ENCODE data around the gene IPO8.
A peak's percentile ranks its signal among the peaks of the same experiment; 100 is the strongest.

Gene IPO8

DNA sequence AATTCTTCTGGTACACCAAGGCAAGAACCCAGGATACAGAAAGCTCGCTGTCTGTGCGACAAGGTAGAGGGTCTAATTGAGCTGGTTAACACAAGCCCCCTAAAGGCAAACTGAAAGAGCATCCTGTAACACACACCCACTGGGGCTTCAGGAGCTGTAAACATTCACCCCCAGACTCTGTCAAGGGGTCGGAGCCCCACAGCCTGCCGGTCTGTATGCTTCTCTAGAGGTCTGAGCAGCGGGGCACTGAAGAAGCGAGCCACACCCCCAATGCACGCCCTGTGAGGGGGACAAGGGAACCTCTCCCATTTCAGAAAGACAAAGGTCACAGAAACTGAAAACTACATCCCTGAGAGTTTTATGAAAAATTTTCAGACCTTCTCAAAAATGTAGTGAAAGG, 1.3 kb upstream of the IPO8 start:
- no peak for DNase-seq
- Mint-ChIP-seq H3K27me3 (no peaks in the 10 kb centered on the region), H3K9me3 (no peaks in the 10 kb centered on the region), H3K4me1 (peaks cover 37% of the 10 kb centered on the region), H3K27ac (peak overlapping the region in 1 of 2 donors; percentile 98), H3K4me3 (peak overlapping the region in 1 of 2 donors; percentile 22)
- ATAC-seq = no peak

DNA sequence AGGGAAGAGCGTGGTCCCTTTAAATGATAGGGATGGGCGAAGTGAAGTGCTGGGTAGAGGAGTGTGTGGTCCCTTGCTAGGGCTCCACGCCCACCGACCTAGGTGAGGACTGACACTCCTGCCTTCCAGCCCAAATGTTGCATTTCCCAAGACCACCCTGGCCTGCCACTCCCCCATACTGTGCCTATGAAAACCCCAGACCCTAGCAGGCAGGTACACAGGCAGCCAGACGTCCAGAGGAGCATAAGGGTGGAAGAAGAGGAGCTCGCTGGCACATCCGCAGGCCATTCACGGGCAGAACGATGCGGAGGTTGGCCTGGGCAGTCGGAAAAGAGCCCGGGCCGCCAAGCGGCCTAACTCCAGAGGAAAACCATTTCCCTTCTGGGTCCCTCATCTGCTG, 817 bp upstream of the IPO8 start:
- Mint-ChIP-seq H3K9me3 (no peaks in the 10 kb centered on the region), H3K4me3 (peak overlapping the region; percentile 96 to 98), H3K27me3 (no peaks in the 10 kb centered on the region), H3K4me1 (peaks cover 42% of the 10 kb centered on the region), H3K27ac (peak overlapping the region; percentile 98)
- ATAC-seq (no peak), DNase-seq (no peak)

DNA sequence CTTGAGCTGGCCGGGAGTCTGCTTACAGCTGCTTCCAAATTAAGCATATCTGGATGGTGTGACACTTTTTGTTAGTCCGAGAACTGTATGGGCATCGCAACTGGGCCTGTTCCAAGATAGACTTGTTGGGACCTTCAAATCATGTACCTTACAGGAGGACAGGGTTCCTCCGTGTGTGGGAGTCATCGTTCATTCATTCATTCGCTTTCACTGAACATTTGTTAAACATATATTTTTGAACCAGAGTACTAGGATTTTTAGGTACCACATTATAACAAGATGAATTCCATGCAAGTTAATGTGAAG, 387 bp upstream of the IPO8 start:
- peak; percentile 51 for ATAC-seq
- Mint-ChIP-seq H3K4me1 (peaks cover 46% of the 10 kb centered on the region), H3K27ac (peak overlapping the region; percentile 98)

DNA sequence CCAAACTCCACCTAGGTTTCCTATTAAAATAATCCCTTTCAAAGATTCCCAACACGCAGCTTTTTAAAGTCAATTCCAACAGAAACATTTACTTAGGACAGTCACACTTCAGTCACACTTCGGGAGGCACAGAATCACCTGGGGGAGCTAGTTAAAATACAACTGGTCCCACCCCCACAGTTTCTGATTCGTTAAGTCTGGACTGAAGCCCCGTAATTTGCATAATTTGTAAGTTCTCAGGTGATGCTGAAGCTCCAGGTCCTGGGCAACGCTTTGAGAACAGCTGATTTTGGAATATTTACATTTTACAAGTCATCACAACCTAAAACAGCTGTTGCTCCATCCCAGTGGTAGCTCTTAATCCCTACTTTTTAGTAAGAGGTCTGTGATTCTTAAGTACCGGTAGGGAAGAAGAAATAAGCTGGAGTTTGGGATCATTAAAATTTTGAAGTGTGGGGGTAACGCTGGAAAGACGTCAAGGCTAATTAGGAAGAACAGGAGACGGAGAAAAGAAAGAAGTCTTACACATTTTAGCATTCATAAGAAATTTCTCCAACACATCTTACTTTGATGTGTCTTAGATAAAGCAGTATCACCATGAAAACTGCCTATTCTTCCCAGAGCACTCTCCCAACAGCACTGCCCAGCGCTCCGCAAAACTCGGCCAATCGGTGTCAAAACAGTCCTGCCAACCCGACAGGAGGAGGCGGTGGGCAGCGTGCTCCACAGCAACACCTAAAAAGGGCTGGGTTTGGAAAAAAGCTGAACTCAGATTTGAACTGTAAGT, 1.1 kb downstream of the IPO8 start:
- peak in 1 of 2 donors; percentile 20 for DNase-seq
- H3K4me1 Mint-ChIP-seq = peaks cover 53% of the 10 kb centered on the region
- ATAC-seq = peak; percentile 15
- H3K27ac Mint-ChIP-seq = peak overlapping the region; percentile 90 to 92
- no peaks in the 10 kb centered on the region for H3K9me3 Mint-ChIP-seq
- H3K27me3 Mint-ChIP-seq = no peaks in the 10 kb centered on the region
- peak overlapping the region; percentile 96 to 98 for H3K4me3 Mint-ChIP-seq

More for the DNA sequence above, 387 bp upstream of the IPO8 start:
- Mint-ChIP-seq H3K4me3 (peak overlapping the region; percentile 96 to 98), H3K9me3 (no peaks in the 10 kb centered on the region), H3K27me3 (no peaks in the 10 kb centered on the region)
- no peak for DNase-seq

DNA sequence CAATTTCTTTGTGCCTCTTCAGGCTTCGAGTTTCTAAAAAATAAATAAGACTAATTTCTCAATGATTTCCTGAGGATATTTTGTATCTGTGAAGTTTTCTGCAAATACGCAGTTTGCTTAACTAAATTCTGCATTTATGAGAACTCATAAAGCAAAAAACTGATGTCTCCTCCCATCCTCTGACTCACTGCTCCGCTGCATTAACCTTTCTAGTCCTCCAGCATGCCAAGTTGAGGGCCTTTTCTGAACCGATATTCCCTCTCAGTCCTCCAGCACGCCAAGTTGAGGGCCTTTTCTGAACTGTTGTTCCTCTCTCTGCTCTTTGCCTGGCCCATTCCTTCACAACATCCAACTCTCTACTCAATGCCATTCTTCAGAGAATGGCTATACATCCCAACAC, 3.2 kb downstream of the IPO8 start:
- DNase-seq (no peak), ATAC-seq (no peak)
- Mint-ChIP-seq H3K4me1 (peaks cover 59% of the 10 kb centered on the region), H3K27me3 (no peaks in the 10 kb centered on the region), H3K4me3 (no peak overlapping the region), H3K27ac (no peak overlapping the region), H3K9me3 (no peaks in the 10 kb centered on the region)

GRCh38 chr12:30691122-30691879, 4.4 kb downstream of the IPO8 start:
- Mint-ChIP-seq H3K27me3 (no peaks in the 10 kb centered on the region), H3K9me3 (no peaks in the 10 kb centered on the region), H3K4me1 (peaks cover 55% of the 10 kb centered on the region), H3K27ac (no peak overlapping the region), H3K4me3 (no peak overlapping the region)
- DNase-seq = no peak
- no peak for ATAC-seq

- no peaks in the 10 kb centered on the region for H3K9me3 Mint-ChIP-seq
- H3K4me1 Mint-ChIP-seq = peaks cover 28% of the 10 kb centered on the region
- DNase-seq (no peak), ATAC-seq (no peak)
- peak overlapping the region in 1 of 2 donors; percentile 26 for H3K27ac Mint-ChIP-seq
- no peaks in the 10 kb centered on the region for H3K27me3 Mint-ChIP-seq
- H3K4me3 Mint-ChIP-seq = no peak overlapping the region
These were observed 8.2 kb downstream of the IPO8 start for GRCh38 chr12:30687265-30687986.

DNA sequence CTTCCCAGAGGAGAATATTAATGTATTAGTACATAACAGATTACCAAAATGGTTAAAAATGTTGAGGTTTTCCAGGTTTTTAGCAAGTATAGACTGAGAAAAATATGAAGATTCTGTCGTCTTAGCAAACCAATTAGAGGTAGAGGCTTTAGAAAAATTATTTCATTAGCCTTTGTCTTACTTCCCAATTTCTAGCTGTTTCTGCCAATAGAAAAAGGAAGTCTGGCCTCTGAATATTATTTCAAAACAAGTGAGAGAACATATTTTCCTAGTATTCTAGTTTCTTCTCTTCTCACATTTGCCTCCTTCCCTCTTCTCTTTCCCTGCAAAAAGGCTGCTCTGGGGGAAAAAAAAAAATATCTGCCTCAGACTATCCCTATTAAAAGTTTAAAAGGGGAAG, 16.4 kb downstream of the IPO8 start:
- no peaks in the 10 kb centered on the region for H3K9me3 Mint-ChIP-seq
- DNase-seq (no peak), ATAC-seq (no peak)
- H3K27ac Mint-ChIP-seq = no peak overlapping the region
- no peaks in the 10 kb centered on the region for H3K4me1 Mint-ChIP-seq
- no peak overlapping the region for H3K4me3 Mint-ChIP-seq
- no peaks in the 10 kb centered on the region for H3K27me3 Mint-ChIP-seq

DNA sequence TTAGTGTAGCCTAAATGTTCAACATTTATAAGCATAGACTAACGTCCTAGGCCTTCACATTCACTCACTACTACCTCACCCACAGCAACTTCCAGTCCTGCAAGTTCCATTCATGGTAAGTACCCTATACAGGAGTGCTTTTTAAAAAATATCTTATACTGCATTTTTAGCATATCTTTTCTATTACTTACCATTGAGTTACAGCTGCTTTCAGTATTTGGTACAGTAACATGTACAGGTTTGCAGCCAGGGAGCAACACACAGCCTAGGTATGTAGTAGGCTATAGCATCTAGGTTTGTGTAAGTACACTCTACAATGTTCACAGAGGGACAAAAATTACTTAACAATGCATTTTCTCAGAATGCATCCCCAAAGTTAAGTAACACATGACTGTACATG, 17.4 kb downstream of the IPO8 start:
- H3K4me1 Mint-ChIP-seq = no peaks in the 10 kb centered on the region
- H3K27me3 Mint-ChIP-seq = no peaks in the 10 kb centered on the region
- no peak overlapping the region for H3K4me3 Mint-ChIP-seq
- ATAC-seq = no peak
- no peak overlapping the region for H3K27ac Mint-ChIP-seq
- no peak for DNase-seq
- no peaks in the 10 kb centered on the region for H3K9me3 Mint-ChIP-seq

DNA sequence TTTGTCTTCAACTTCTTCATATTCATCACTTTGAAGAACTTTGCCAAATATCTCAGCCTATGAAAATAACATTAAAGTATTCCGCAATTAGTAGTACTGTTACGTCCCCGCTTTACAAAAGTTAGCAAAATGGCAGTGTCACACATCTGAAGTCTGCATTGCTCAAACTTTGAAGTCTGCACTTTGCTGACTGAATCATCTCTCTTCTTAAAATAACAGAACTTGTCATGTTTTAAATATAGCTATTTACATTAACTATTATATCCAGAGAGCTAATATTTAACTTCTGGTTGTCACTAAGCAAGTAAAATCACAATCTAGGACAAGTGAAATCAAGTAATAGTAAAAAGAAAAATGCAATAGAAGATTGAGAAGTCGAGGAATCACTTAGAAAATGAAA, 34.5 kb downstream of the IPO8 start:
- no peaks in the 10 kb centered on the region for H3K9me3 Mint-ChIP-seq
- ATAC-seq = no peak

DNA sequence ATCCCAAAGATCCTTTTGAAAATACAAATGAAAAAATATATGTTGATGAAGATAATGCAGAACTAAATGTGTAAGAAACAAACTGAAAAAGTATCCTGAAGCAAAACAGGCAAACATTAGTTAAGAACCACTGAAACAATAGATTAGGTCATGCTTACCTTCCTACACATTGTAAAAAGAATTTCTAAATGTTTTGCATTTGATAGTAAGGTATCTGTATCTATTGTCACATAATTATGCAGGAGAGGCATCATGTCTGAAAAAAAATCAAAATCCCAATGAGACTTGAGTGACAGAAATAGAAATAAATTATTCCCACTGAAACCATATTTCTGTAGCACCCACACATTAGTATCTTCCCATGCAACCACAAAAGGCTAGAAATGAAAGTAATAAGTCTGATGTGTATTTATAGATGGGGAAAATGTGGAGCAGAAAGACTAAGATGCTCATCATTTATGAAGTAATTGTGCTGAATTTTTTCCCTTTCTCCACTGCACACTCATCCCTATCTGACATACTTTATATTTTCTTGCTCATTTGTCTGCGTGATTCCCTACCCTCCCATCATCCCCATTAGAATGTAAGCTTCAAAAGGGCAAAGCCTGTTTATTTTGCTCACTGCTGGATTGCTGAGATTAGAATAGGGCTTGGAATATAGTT, 43.5 kb downstream of the IPO8 start:
- DNase-seq = no peak
- ATAC-seq = peak; percentile 50
- Mint-ChIP-seq H3K27ac (no peak overlapping the region), H3K9me3 (no peaks in the 10 kb centered on the region), H3K4me3 (no peak overlapping the region), H3K4me1 (peaks cover 14% of the 10 kb centered on the region), H3K27me3 (no peaks in the 10 kb centered on the region)

More for the DNA sequence above, 34.5 kb downstream of the IPO8 start:
- no peak overlapping the region for H3K27ac Mint-ChIP-seq
- no peaks in the 10 kb centered on the region for H3K27me3 Mint-ChIP-seq
- peaks cover 6% of the 10 kb centered on the region for H3K4me1 Mint-ChIP-seq
- H3K4me3 Mint-ChIP-seq = no peak overlapping the region
- no peak for DNase-seq

- ATAC-seq (no peak), DNase-seq (no peak)
- Mint-ChIP-seq H3K27me3 (no peaks in the 10 kb centered on the region), H3K4me3 (no peak overlapping the region), H3K9me3 (no peaks in the 10 kb centered on the region), H3K27ac (no peak overlapping the region), H3K4me1 (peaks cover 6% of the 10 kb centered on the region)
These were observed 48.8 kb downstream of the IPO8 start for GRCh38 chr12:30646821-30647220.

DNA sequence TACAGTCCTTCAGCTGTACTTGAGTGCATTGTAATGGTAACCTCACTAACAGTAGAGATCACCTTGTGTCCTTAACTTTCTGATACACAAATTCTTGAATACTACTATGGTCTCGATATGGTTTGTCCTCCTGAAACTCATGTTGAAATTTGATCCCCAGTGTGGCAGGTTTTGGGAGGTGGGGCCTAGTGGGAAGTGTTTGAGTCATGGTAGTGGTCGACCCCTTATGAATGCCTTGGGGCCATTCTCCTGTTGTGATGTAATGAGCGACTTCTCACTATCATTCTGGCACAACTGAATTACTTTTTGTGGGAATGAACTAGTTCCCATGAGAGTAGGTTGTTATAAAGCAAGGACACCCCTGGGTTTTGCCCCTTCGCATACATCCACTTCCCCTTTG, 52.3 kb downstream of the IPO8 start:
- no peak for ATAC-seq
- no peaks in the 10 kb centered on the region for H3K9me3 Mint-ChIP-seq
- peaks cover 5% of the 10 kb centered on the region for H3K4me1 Mint-ChIP-seq
- H3K27ac Mint-ChIP-seq = peak overlapping the region in 1 of 2 donors; percentile 2
- no peak overlapping the region for H3K4me3 Mint-ChIP-seq
- DNase-seq = no peak
- no peaks in the 10 kb centered on the region for H3K27me3 Mint-ChIP-seq

GRCh38 chr12:30640392-30640791, 55.3 kb downstream of the IPO8 start:
- no peak overlapping the region for H3K27ac Mint-ChIP-seq
- ATAC-seq = no peak
- DNase-seq = no peak
- no peaks in the 10 kb centered on the region for H3K4me1 Mint-ChIP-seq
- H3K27me3 Mint-ChIP-seq = no peaks in the 10 kb centered on the region
- no peak overlapping the region for H3K4me3 Mint-ChIP-seq
- H3K9me3 Mint-ChIP-seq = no peaks in the 10 kb centered on the region

- ATAC-seq (no peak), DNase-seq (no peak)
- Mint-ChIP-seq H3K27ac (no peak overlapping the region), H3K4me3 (no peak overlapping the region), H3K9me3 (no peaks in the 10 kb centered on the region), H3K4me1 (no peaks in the 10 kb centered on the region), H3K27me3 (no peaks in the 10 kb centered on the region)
These were observed 60.3 kb downstream of the IPO8 start for GRCh38 chr12:30635385-30635784.

Data from stimulated activated naive CD8-positive, alpha-beta T cell treated with anti-CD3 and anti-CD28 coated beads, Interleukin-15, amount 100 ng/mL, for 72 hours (primary cell).